Tibial artery (tissue), 4 donors: ENCODE results near the gene TTC22.

Source experiments
- DNase-seq, 2 donors: peaks; one replicate each; pipeline ENCODE4 v3.0.0-alpha.2; 2019
- H3K27ac ChIP-seq, 2 donors: fragments of 200-600 bp; sonication (generic) in 1 of 2; 1 replicate in 1 of 2; 2 replicates in 1 of 2; pipeline ENCODE4 v1.5.1; 2018 to 2019; ENCODE audit warnings: mild to moderate bottlenecking in 1 of 2
- H3K27me3 ChIP-seq, 2 donors: fragments of 200-600 bp; sonication (generic) in 1 of 2; one replicate each; pipeline versions ENCODE4 v1.5.1 to v1.6.0; 2016 to 2019
- H3K36me3 ChIP-seq, 3 donors: fragments of 200-600 bp; sonication (generic) in 2 of 3; one replicate each; pipeline ENCODE4 v1.5.1; 2016 to 2019; ENCODE audit warnings: mild to moderate bottlenecking in 2 of 3
- H3K4me1 ChIP-seq, 4 donors: fragments of 200-600 bp; sonication (generic) in 2 of 4; 1 replicate in 3 of 4; 2 replicates in 1 of 4; pipeline ENCODE4 v1.5.1; 2016 to 2019
- H3K4me3 ChIP-seq, 2 donors: fragments of 200-600 bp; sonication (generic) in 1 of 2; 1 replicate in 1 of 2; 2 replicates in 1 of 2; pipeline ENCODE4 v1.5.1; 2018 to 2019; ENCODE audit warnings: mild to moderate bottlenecking in 2 of 2
- H3K9me3 ChIP-seq, 3 donors: fragments of 200-600 bp; sonication (generic) in 1 of 3; one replicate each; pipeline ENCODE4 v1.5.1; 2016 to 2019
- CTCF ChIP-seq, 2 experiments: fragments of 200-600 bp in 1 of 2; fragments of 450-650 bp in 1 of 2; IDR thresholded peaks; one replicate each; pipeline ENCODE4 v1.5.1; 2017 to 2019; ENCODE audit warnings: antibody characterized with exemption in 2 of 2, mild to moderate bottlenecking in 1 of 2, moderate library complexity in 1 of 2
- intact Hi-C: fragments of 100-400 bp; cut with DNase I; formaldehyde crosslinking; loops from one replicate; pipeline ENCODE4 v1.15.0; 2023; ENCODE audit warnings: low total_unique reads

The TTC22 gene

DNA sequence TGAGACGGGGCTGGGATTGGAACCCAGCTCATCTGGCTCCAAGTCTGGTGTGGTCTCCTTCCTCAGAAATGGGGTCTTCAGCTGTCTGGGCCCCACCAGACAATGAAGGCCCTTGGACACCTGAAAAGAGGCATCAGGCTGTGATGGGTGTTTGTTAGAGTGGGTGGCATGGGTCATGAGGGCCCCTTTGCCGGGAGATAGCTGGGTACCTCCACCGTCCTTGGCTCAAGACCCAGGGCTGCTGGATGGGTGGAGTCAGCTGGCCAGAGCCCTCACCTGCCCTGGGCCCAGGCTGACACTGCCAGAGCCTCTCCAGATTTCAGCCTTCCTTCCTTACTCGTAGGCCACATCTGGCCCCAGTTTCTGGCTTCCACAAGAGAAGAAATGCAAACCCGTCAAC is 13.4 kb upstream of the TTC22 start:
- Histone ChIP-seq H3K4me1 (no peaks in the 10 kb centered on the region), H3K27me3 (peaks cover 0 to 18% of the 10 kb centered on the region in 2 donors), H3K4me3 (no peak overlapping the region), H3K36me3 (no peaks in the 10 kb centered on the region), H3K9me3 (no peaks in the 10 kb centered on the region), H3K27ac (no peak overlapping the region)
- TF ChIP-seq CTCF (IDR thresholded peaks at IDR 0.05) = no peak
- no peak for DNase-seq
- intact Hi-C loops = loop anchor here (10.0 kb wide), 1 partner anchor 310 kb away; no protein-coding TSS in a partner anchor

- no peak for DNase-seq
- Histone ChIP-seq H3K36me3 (no peaks in the 10 kb centered on the region), H3K9me3 (no peaks in the 10 kb centered on the region), H3K4me3 (no peak overlapping the region), H3K4me1 (no peaks in the 10 kb centered on the region), H3K27me3 (peaks cover 0 to 18% of the 10 kb centered on the region in 2 donors), H3K27ac (no peak overlapping the region)
- no peak for TF ChIP-seq CTCF (IDR thresholded peaks at IDR 0.05)
- intact Hi-C loops = loop anchor here (10.0 kb wide), 1 partner anchor 309 kb away; no protein-coding TSS in a partner anchor
Measured at GRCh38 chr1:54814126-54814498, 13.0 kb upstream of the TTC22 start.

GRCh38 chr1:54813485-54814125 is 12.5 kb upstream of the TTC22 start:
- no peak for DNase-seq

GRCh38 chr1:54812801-54813484 is 11.8 kb upstream of the TTC22 start:
- TF ChIP-seq CTCF (IDR thresholded peaks at IDR 0.05) = no peak
- no peak for DNase-seq
- no peak overlapping the region for H3K4me3 ChIP-seq
- H3K27ac ChIP-seq = no peak overlapping the region
- peaks cover 0 to 18% of the 10 kb centered on the region in 2 donors for H3K27me3 ChIP-seq
- H3K36me3 ChIP-seq = no peaks in the 10 kb centered on the region
- H3K4me1 ChIP-seq = no peaks in the 10 kb centered on the region
- no peaks in the 10 kb centered on the region for H3K9me3 ChIP-seq
- intact Hi-C loops = loop anchor here (10.0 kb wide), 1 partner anchor 308 kb away; no protein-coding TSS in a partner anchor

More at GRCh38 chr1:54813485-54814125, 12.5 kb upstream of the TTC22 start:
- Histone ChIP-seq H3K27ac (no peak overlapping the region), H3K9me3 (no peaks in the 10 kb centered on the region), H3K36me3 (no peaks in the 10 kb centered on the region), H3K4me3 (no peak overlapping the region), H3K4me1 (no peaks in the 10 kb centered on the region), H3K27me3 (peaks cover 0 to 18% of the 10 kb centered on the region in 2 donors)
- intact Hi-C loops = loop anchor here (10.0 kb wide), 1 partner anchor 309 kb away; no protein-coding TSS in a partner anchor
- TF ChIP-seq CTCF (IDR thresholded peaks at IDR 0.05) = no peak

GRCh38 chr1:54811739-54812655 is 10.9 kb upstream of the TTC22 start:
- Histone ChIP-seq H3K36me3 (no peaks in the 10 kb centered on the region), H3K9me3 (no peaks in the 10 kb centered on the region), H3K27ac (no peak overlapping the region), H3K27me3 (peaks cover 0 to 18% of the 10 kb centered on the region in 2 donors), H3K4me3 (no peak overlapping the region), H3K4me1 (no peaks in the 10 kb centered on the region)
- no peak for TF ChIP-seq CTCF (IDR thresholded peaks at IDR 0.05)
- intact Hi-C loops = loop anchor here (10.0 kb wide), 1 partner anchor 307 kb away; no protein-coding TSS in a partner anchor
- no peak for DNase-seq
